Endothelial cell (in vitro differentiated cells): ENCODE results near the gene CCT5. TPM values are rescaled to one million over a fixed set of nuclear protein-coding genes. Genes with fewer than 3 reads are reported as not detected.

Experiments
- DNase-seq: peaks from one replicate; pipeline ENCODE4 v3.0.0; 2021; ENCODE audit warnings: low spot score
- H3K27ac Mint-ChIP-seq: one replicate; pipeline ENCODE4 v1.8.0; 2021; ENCODE audit warnings: mixed read lengths, inconsistent platforms; ENCODE audit not compliant: unreplicated experiment
- H3K27me3 Mint-ChIP-seq: one replicate; pipeline ENCODE4 v1.8.0; 2021; ENCODE audit warnings: mild to moderate bottlenecking, moderate library complexity, mixed read lengths, inconsistent platforms; ENCODE audit not compliant: unreplicated experiment
- H3K36me3 Mint-ChIP-seq: one replicate; pipeline ENCODE4 v1.8.0; 2021; ENCODE audit warnings: mild to moderate bottlenecking, low read depth, mixed read lengths, inconsistent platforms; ENCODE audit not compliant: unreplicated experiment
- H3K4me1 Mint-ChIP-seq: one replicate; pipeline ENCODE4 v1.8.0; 2021; ENCODE audit warnings: mild to moderate bottlenecking, mixed read lengths, inconsistent platforms; ENCODE audit not compliant: unreplicated experiment
- H3K4me3 Mint-ChIP-seq: one replicate; pipeline ENCODE4 v1.8.0; 2021; ENCODE audit warnings: mild to moderate bottlenecking, mixed read lengths, inconsistent platforms; ENCODE audit not compliant: unreplicated experiment
- H3K9me3 Mint-ChIP-seq: one replicate; pipeline ENCODE4 v1.8.0; 2021; ENCODE audit warnings: mixed read lengths, inconsistent platforms; ENCODE audit not compliant: unreplicated experiment
- total RNA-seq: library from RNA; stranded (reverse); fragmentation: NEBNext Ultra II Directional; extraction: Animal tissue kit (Norgen Biotek cat#: 25700); gene quantifications from one replicate; pipeline ENCODE4 v1.2.1, GENCODE V29; 2021; ENCODE audit not compliant: unreplicated experiment
- TF ChIP-seq, protein P1 (sequence below): fragments of 200-600 bp; sonication (generic); IDR thresholded peaks from one replicate; pipeline ENCODE4 v1.5.0; 2021; ENCODE audit warnings: antibody characterized with exemption; ENCODE audit not compliant: unreplicated experiment

CCT5 gene
- total RNA-seq, 1 donor from 2014 or later: 244 TPM

GRCh38 chr5:10275460-10275859 lies 25.4 kb downstream of the CCT5 start:
- H3K27ac Mint-ChIP-seq: peak overlapping the region; percentile 3
- peaks cover 2% of the 10 kb centered on the region for H3K27me3 Mint-ChIP-seq
- H3K36me3 Mint-ChIP-seq: peaks cover 3% of the 10 kb centered on the region

DNA sequence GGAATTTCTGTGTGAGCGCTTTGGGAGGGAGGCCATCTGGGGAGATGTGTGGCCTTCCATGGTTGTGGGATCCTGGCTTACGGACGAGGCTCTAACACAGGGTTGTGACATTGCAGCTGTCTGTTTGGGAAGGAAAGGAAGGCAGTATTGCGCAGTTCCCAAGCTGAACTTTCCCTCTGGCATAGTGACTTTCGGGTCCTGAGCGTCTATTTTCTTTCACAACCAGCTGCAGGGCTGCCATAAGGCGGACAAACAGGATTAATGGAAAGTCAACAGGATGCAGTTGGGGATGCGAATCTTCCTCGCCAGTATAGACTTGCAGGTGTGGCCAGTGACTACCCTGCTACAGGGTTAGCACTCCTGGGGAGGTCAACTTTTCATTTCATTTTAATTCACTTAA lies 25.9 kb downstream of the CCT5 start:
- TF ChIP-seq, protein P1, sequence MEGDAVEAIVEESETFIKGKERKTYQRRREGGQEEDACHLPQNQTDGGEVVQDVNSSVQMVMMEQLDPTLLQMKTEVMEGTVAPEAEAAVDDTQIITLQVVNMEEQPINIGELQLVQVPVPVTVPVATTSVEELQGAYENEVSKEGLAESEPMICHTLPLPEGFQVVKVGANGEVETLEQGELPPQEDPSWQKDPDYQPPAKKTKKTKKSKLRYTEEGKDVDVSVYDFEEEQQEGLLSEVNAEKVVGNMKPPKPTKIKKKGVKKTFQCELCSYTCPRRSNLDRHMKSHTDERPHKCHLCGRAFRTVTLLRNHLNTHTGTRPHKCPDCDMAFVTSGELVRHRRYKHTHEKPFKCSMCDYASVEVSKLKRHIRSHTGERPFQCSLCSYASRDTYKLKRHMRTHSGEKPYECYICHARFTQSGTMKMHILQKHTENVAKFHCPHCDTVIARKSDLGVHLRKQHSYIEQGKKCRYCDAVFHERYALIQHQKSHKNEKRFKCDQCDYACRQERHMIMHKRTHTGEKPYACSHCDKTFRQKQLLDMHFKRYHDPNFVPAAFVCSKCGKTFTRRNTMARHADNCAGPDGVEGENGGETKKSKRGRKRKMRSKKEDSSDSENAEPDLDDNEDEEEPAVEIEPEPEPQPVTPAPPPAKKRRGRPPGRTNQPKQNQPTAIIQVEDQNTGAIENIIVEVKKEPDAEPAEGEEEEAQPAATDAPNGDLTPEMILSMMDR: no peak
- Mint-ChIP-seq H3K4me1 (peaks cover 28% of the 10 kb centered on the region), H3K27ac (no peak overlapping the region)

More at GRCh38 chr5:10275460-10275859, 25.4 kb downstream of the CCT5 start:
- Mint-ChIP-seq H3K9me3 (no peaks in the 10 kb centered on the region), H3K4me1 (peaks cover 34% of the 10 kb centered on the region), H3K4me3 (no peak overlapping the region)
- TF ChIP-seq, protein P1: no peak
- DNase-seq: no peak

GRCh38 chr5:10276691-10277090 lies 26.6 kb downstream of the CCT5 start:
- peaks cover 28% of the 10 kb centered on the region for H3K4me1 Mint-ChIP-seq
- TF ChIP-seq, protein P1: no peak
- peaks cover 2% of the 10 kb centered on the region for H3K27me3 Mint-ChIP-seq
- H3K27ac Mint-ChIP-seq: no peak overlapping the region
- no peak for DNase-seq
- peaks cover 3% of the 10 kb centered on the region for H3K36me3 Mint-ChIP-seq
- H3K4me3 Mint-ChIP-seq: no peak overlapping the region
- no peaks in the 10 kb centered on the region for H3K9me3 Mint-ChIP-seq

More for the DNA sequence above, 25.9 kb downstream of the CCT5 start:
- H3K36me3 Mint-ChIP-seq: peaks cover 3% of the 10 kb centered on the region
- peaks cover 2% of the 10 kb centered on the region for H3K27me3 Mint-ChIP-seq
- no peaks in the 10 kb centered on the region for H3K9me3 Mint-ChIP-seq
- DNase-seq: no peak
- no peak overlapping the region for H3K4me3 Mint-ChIP-seq

GRCh38 chr5:10277773-10278630 lies 27.9 kb downstream of the CCT5 start:
- H3K36me3 Mint-ChIP-seq: peaks cover 3% of the 10 kb centered on the region
- H3K4me1 Mint-ChIP-seq: peaks cover 20% of the 10 kb centered on the region
- TF ChIP-seq, protein P1: no peak
- no peak for DNase-seq
- H3K27me3 Mint-ChIP-seq: peaks cover 2% of the 10 kb centered on the region
- H3K27ac Mint-ChIP-seq: no peak overlapping the region
- H3K4me3 Mint-ChIP-seq: no peak overlapping the region
- H3K9me3 Mint-ChIP-seq: no peaks in the 10 kb centered on the region

DNA sequence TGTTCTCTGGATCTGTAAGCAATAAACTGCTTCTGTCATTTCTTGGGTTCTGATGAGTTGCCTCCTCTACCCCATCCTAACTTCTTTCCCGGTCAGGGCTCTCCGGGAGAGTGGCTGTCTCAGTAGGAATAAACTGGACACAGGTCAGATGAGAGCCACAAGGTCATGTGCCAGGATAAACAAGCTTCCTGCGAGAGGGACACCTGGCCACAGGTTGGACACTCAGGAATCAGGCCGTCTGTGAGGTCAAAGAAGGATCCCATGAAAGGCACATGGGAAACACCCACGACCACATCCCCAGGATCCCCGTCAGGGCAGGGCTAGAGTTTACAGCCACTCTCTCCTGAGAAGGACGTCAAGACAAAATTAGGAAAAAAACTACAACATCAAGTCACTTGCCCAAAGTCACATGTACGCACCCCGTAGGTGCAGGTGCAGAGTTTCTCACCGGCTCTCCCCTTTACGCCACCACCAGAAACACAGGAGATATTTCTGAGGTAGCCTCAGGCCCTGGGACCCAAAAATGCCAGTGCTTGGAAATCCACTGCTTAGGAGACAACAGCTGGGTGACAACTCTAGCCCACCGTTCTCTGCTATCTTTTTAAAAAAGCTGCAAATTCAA lies 28.7 kb downstream of the CCT5 start:
- no peak overlapping the region for H3K4me3 Mint-ChIP-seq
- H3K9me3 Mint-ChIP-seq: no peaks in the 10 kb centered on the region
- H3K36me3 Mint-ChIP-seq: peaks cover 3% of the 10 kb centered on the region
- H3K4me1 Mint-ChIP-seq: peaks cover 20% of the 10 kb centered on the region
- TF ChIP-seq, protein P1: no peak
- DNase-seq: no peak
- H3K27me3 Mint-ChIP-seq: peaks cover 2% of the 10 kb centered on the region
- H3K27ac Mint-ChIP-seq: no peak overlapping the region
